Adrenal gland (tissue), 12 donors: ENCODE results near the gene CYB5R4. TPM values are rescaled to one million over a fixed set of nuclear protein-coding genes. Genes with fewer than 3 reads are reported as not detected.

Experiments used
- DNase-seq, 7 donors: peaks; one replicate each; pipeline ENCODE4 v3.0.0-alpha.2; 2019 to 2020
- H3K27ac ChIP-seq, 5 donors: fragments of 200-600 bp; sonication (generic) in 4 of 5; 1 replicate in 3 of 5; 2 replicates in 2 of 5; pipeline versions ENCODE4 v1.5.1 to v1.8.0; 2016 to 2020; ENCODE audit warnings: mild to moderate bottlenecking in 1 of 5
- H3K27me3 ChIP-seq: fragments of 200-600 bp; 2 replicates; pipeline ENCODE4 v1.8.0; 2021
- H3K36me3 ChIP-seq, 2 donors: fragments of 200-600 bp; replicated peaks in 1 of 2; 1 replicate in 1 of 2; 2 replicates in 1 of 2; pipeline versions ENCODE4 v1.5.1 to v1.8.0; 2018 to 2022
- H3K4me1 ChIP-seq, 2 donors: fragments of 200-600 bp; replicated peaks in 1 of 2; 1 replicate in 1 of 2; 2 replicates in 1 of 2; pipeline versions ENCODE4 v1.5.1 to v1.8.0; 2018 to 2021
- H3K4me3 ChIP-seq, 4 donors: fragments of 200-600 bp; sonication (generic) in 3 of 4; one replicate each; pipeline ENCODE4 v1.5.1; 2016 to 2018
- H3K9me3 ChIP-seq, 3 donors: fragments of 200-600 bp; sonication (generic) in 1 of 3; replicated peaks in 1 of 3; 1 replicate in 2 of 3; 2 replicates in 1 of 3; pipeline versions ENCODE4 v1.5.1 to v1.8.0; 2016 to 2021
- POLR2A ChIP-seq, 2 donors: fragments of 450-650 bp; IDR thresholded peaks; one replicate each; pipeline ENCODE4 v1.6.1; 2017; ENCODE audit warnings: antibody characterized with exemption in 2 of 2, mild to moderate bottlenecking in 2 of 2, moderate library complexity in 1 of 2
- WGBS, 4 donors: extraction: QIAGEN DNeasy Blood & Tissue Kit in 2 of 4; methylation state at CpG; one replicate each; pipeline versions ENCODE4 v1.1.5 to v1.1.7; 2013 to 2017; 5-methylcytosine and 5-hydroxymethylcytosine counted together
- intact Hi-C, 2 donors: fragments of 100-400 bp; cut with DNase I; formaldehyde crosslinking; loops; one replicate each; pipeline versions ENCODE4 v1.14.1 to v1.15.0; 2022 to 2023
- polyA plus RNA-seq, 3 donors: library from polyadenylated mRNA; stranded (reverse); fragments of 200-250 nt in 2 of 3; fragments of 350-450 nt in 1 of 3; fragmentation: Illumina TruSeq in 1 of 3; extraction: RNeasy Lipid Tissue Mini Kit (QIAGEN cat#74804) in 1 of 3; gene quantifications; one replicate each; pipeline ENCODE4 v1.2.3, GENCODE V29; 2013 to 2014
- total RNA-seq, 9 donors: library from RNA; depleted of rRNA in 4 of 9; stranded (reverse); fragments of >200 nt in 4 of 9; fragments of 120-200 nt in 1 of 9; fragmentation: NEBNext Ultra II Directional in 1 of 9; extraction: Animal tissue kit (Norgen Biotek cat#: 25700) in 1 of 9; gene quantifications; one replicate each; pipeline versions ENCODE4 v1.1.0 to v1.2.4, GENCODE V29; 2013 to 2023
- TF ChIP-seq, protein P1 (sequence below), 6 experiments: fragments of 450-650 bp in 4 of 6; fragments of 200-600 bp in 2 of 6; sonication (generic) in 1 of 6; IDR thresholded peaks; 1 replicate in 5 of 6; 2 replicates in 1 of 6; pipeline versions ENCODE4 v1.5.1 to v1.8.0; 2016 to 2021; ENCODE audit warnings: antibody characterized with exemption in 6 of 6, mild to moderate bottlenecking in 2 of 6, moderate library complexity in 1 of 6
- donor health status: healthy with polysubstance abuse.
- donor health status: Bipolar disorder and iron deficiency.
- donor health status: DM: yes; HTN: yes; CAD: no.
- donor health status: DM: no; HTN: no; CAD: no.
- donor health status: DM: no; HTN: no; CAD: no.
- donor health status: DM: yes; HTN: yes; CAD: no.

CYB5R4 gene
- total and polyA plus RNA-seq, 12 donors = 1.3 to 22.0 (median 11.0) TPM

DNA sequence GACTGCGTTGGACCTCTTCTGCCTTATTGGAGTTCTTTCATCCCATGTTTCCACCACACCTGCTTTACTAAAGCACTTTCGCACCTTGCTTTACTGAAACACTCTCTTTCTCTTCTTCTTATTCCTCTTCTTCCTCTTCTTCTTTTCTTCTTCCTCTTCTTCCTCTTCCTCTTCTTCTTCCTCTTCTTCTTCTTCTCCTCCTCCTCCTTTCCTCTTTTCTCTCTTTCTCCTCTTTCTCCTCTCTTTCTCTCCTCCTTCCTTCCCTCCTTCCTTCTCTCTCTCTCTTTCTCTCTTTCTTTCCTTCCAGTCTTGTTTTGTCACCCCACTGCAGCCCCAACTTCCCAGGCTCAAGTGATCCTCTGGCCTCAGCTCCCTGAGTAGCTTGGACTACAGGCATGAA lies 10.4 kb upstream of the CYB5R4 start:
- 59 to 86% (median 68%) methylated on average over 2 of the region's 2 CpGs for WGBS, 4 donors
- Histone ChIP-seq H3K27me3 (peaks cover 24% of the 10 kb centered on the region), H3K9me3 (no peaks in the 10 kb centered on the region), H3K4me3 (no peak overlapping the region), H3K36me3 (no peaks in the 10 kb centered on the region), H3K4me1 (peaks cover 0 to 5% of the 10 kb centered on the region in 2 donors), H3K27ac (no peak overlapping the region)
- no peak for TF ChIP-seq POLR2A (IDR thresholded peaks at IDR 0.05)
- TF ChIP-seq, protein P1, sequence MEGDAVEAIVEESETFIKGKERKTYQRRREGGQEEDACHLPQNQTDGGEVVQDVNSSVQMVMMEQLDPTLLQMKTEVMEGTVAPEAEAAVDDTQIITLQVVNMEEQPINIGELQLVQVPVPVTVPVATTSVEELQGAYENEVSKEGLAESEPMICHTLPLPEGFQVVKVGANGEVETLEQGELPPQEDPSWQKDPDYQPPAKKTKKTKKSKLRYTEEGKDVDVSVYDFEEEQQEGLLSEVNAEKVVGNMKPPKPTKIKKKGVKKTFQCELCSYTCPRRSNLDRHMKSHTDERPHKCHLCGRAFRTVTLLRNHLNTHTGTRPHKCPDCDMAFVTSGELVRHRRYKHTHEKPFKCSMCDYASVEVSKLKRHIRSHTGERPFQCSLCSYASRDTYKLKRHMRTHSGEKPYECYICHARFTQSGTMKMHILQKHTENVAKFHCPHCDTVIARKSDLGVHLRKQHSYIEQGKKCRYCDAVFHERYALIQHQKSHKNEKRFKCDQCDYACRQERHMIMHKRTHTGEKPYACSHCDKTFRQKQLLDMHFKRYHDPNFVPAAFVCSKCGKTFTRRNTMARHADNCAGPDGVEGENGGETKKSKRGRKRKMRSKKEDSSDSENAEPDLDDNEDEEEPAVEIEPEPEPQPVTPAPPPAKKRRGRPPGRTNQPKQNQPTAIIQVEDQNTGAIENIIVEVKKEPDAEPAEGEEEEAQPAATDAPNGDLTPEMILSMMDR (IDR thresholded peaks at IDR 0.05) = no peak
- no peak for DNase-seq
- intact Hi-C loops = no loop called here

- 72 to 78% (median 73%) methylated on average over 3 of the region's 3 CpGs for WGBS, 4 donors
- no peak overlapping the region for H3K4me3 ChIP-seq
- DNase-seq = no peak
- TF ChIP-seq, protein P1 (IDR thresholded peaks at IDR 0.05) = no peak
- no peak for TF ChIP-seq POLR2A (IDR thresholded peaks at IDR 0.05)
- no peak overlapping the region for H3K27ac ChIP-seq
- peaks cover 24% of the 10 kb centered on the region for H3K27me3 ChIP-seq
- intact Hi-C loops = no loop called here
- H3K9me3 ChIP-seq = no peaks in the 10 kb centered on the region
- peaks cover 0 to 5% of the 10 kb centered on the region in 2 donors for H3K4me1 ChIP-seq
- H3K36me3 ChIP-seq = no peaks in the 10 kb centered on the region
Observed at GRCh38 chr6:83849610-83850009, 9.9 kb upstream of the CYB5R4 start.

DNA sequence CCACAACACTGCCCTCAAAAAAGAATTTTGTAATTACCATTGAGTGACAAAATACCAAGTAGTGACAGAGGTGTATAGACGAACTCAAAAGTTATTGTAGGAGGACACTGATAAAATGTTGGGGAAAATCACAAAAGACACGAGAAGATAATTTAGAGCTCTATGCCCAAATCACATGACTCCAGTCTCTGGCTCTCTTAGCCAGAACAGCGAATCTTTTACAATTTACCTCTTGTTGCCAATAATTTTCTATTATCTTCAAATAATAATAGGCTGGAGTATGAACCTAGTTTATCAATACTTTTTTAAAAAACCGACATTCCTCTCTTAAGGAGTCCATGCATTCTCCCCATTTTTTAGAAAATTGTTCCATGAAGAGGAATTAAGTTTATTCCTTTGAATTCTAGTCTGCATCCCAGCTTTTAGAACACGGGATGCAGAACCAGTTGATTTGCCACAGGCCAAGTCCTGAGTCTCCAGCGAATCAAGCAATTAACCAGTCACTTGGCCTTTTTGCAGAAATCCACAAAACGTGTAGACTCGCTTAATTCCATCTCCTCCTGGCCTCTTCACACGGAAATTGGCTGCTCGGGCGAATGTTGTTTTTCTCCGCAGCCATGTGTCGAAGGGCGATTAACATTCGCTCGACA lies 6.8 kb upstream of the CYB5R4 start:
- Histone ChIP-seq H3K9me3 (no peaks in the 10 kb centered on the region), H3K4me1 (peaks cover 0 to 5% of the 10 kb centered on the region in 2 donors), H3K27me3 (peaks cover 32% of the 10 kb centered on the region), H3K27ac (peak overlapping the region in 1 of 5 donors; percentile 47), H3K4me3 (peak overlapping the region in 1 of 4 donors; percentile 56), H3K36me3 (no peaks in the 10 kb centered on the region)
- intact Hi-C loops = no loop called here
- DNase-seq = no peak
- TF ChIP-seq POLR2A (IDR thresholded peaks at IDR 0.05) = no peak
- TF ChIP-seq, protein P1 (IDR thresholded peaks at IDR 0.05) = no peak
- WGBS, 4 donors = 10 to 16% (median 12%) methylated on average over 12 to 16 of the region's 16 CpGs

DNA sequence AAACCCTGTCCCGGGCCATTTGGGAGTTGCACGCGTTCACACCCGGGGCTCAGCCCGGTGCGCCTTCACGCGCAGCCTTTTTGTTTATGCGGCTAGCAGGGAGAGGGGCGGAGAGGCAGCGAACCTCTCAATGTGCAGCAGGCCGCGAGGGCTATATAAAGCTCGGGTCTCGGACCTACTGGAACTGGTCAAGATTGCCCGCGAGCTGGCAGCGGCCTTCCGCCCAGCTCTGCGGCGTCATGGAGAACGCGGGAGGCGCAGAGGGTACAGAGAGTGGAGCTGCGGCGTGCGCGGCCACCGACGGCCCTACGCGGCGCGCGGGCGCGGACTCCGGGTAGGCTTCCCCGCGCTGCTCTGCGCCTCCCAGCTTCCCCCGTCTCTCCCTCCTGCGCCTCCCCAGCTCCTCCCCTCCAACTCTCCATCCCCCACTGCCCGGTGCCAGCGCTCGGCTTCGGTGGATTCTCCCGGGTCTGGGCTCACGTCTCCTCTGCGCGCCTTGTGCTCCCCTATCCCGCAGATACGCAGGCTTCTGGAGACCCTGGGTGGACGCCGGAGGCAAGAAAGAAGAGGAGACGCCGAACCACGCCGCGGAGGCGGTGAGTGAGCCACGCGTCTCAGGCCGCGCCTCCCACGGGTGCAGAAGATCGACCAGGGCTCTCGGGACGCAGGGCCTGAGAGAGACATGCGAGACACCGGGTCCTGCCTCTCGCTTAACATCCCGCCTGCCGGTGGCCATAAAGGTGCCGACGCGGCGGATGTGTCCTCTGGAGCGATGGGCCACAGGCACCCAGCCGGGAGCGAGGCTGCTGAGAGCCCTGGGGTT lies 6.1 kb upstream of the CYB5R4 start, which contains the start of gene RIPPLY2:
Gene RIPPLY2, plus strand, starts transcription at position 183 of the 823 bp plus-strand sequence. Its CDS starts 57 bp downstream, at position 240.
- no peaks in the 10 kb centered on the region for H3K9me3 ChIP-seq
- intact Hi-C loops = no loop called here
- no peaks in the 10 kb centered on the region for H3K36me3 ChIP-seq
- DNase-seq = peak in 6 of 7 donors; percentile 5 to 69 (median 24)
- peak within 1 kb of the TSS in 1 of 5 donors; percentile 47 for H3K27ac ChIP-seq
- peaks cover 0 to 5% of the 10 kb centered on the region in 2 donors for H3K4me1 ChIP-seq
- 0 to 1% (median 1%) methylated on average over 26 to 81 of the region's 81 CpGs for WGBS, 4 donors
- H3K27me3 ChIP-seq = peaks cover 32% of the 10 kb centered on the region
- H3K4me3 ChIP-seq = peak within 1 kb of the TSS in 2 of 4 donors; percentile 3 to 56
- TF ChIP-seq, protein P1 (IDR thresholded peaks at IDR 0.05) = no peak
- TF ChIP-seq POLR2A (IDR thresholded peaks at IDR 0.05) = peak in 1 of 2 donors; percentile 8
